Erythroblast (primary cell): ENCODE results near the gene RAB27B.

ENCODE experiments used
- DNase-seq, 2 experiments: peaks; one replicate each; lab custom pipeline; 2025; lab: John Stamatoyannopoulos, UW
- GATA1 ChIP-seq: IDR thresholded peaks from 2 replicates; pipeline ENCODE4 v1.6.1; 2011; ENCODE audit warnings: low read depth, mild to moderate bottlenecking, control low read depth, low read length, moderate library complexity
- POLR2A ChIP-seq: IDR thresholded peaks from 2 replicates; pipeline ENCODE4 v1.6.1; 2011; ENCODE audit warnings: mild to moderate bottlenecking, low read length

RAB27B gene

GRCh38 chr18:54882318-54882717, 54.0 kb downstream of the RAB27B start:
- no peak for TF ChIP-seq POLR2A
- no peak for TF ChIP-seq GATA1
- DNase-seq, result no peak

- no peak for DNase-seq
- TF ChIP-seq POLR2A (no peak), GATA1 (no peak)
Measured at GRCh38 chr18:54883816-54884604, 55.7 kb downstream of the RAB27B start.

- no peak for TF ChIP-seq GATA1
- no peak for TF ChIP-seq POLR2A
- no peak for DNase-seq
Measured at GRCh38 chr18:54888378-54888777, 60.1 kb downstream of the RAB27B start.

- DNase-seq, result no peak
Measured at GRCh38 chr18:54888933-54889332, 60.7 kb downstream of the RAB27B start.

GRCh38 chr18:54899500-54899899, 71.2 kb downstream of the RAB27B start:
- DNase-seq, result no peak
- TF ChIP-seq GATA1 (no peak), POLR2A (no peak)

More at GRCh38 chr18:54888933-54889332, 60.7 kb downstream of the RAB27B start:
- TF ChIP-seq GATA1 (no peak), POLR2A (no peak)

- TF ChIP-seq POLR2A (no peak), GATA1 (no peak)
- DNase-seq, result no peak
Measured at GRCh38 chr18:54900290-54900689, 72.0 kb downstream of the RAB27B start.

GRCh38 chr18:54904581-54904980, 76.3 kb downstream of the RAB27B start:
- no peak for DNase-seq
- TF ChIP-seq POLR2A (no peak), GATA1 (no peak)

GRCh38 chr18:54905629-54906028, 77.4 kb downstream of the RAB27B start:
- TF ChIP-seq POLR2A (no peak), GATA1 (no peak)
- DNase-seq, result no peak

GRCh38 chr18:54906331-54907185, 78.3 kb downstream of the RAB27B start:
- no peak for DNase-seq
- no peak for TF ChIP-seq POLR2A
- TF ChIP-seq GATA1, result no peak

- TF ChIP-seq POLR2A (no peak), GATA1 (no peak)
- DNase-seq, result no peak
Measured at GRCh38 chr18:54909538-54909937, 81.3 kb downstream of the RAB27B start.

GRCh38 chr18:54910161-54910919, 82.1 kb downstream of the RAB27B start:
- TF ChIP-seq GATA1, result no peak
- no peak for TF ChIP-seq POLR2A
- no peak for DNase-seq

- TF ChIP-seq POLR2A (no peak), GATA1 (no peak)
- no peak for DNase-seq
Measured at GRCh38 chr18:54911551-54911950, 83.3 kb downstream of the RAB27B start.

- TF ChIP-seq POLR2A (no peak), GATA1 (no peak)
- DNase-seq, result no peak
Measured at GRCh38 chr18:54914816-54915215, 86.5 kb downstream of the RAB27B start.
